Measurements from ENCODE around the gene ATP8B1. TPM values are rescaled to one million over a fixed set of nuclear protein-coding genes. Genes with fewer than 3 reads are reported as not detected.
"Not testable (repeated sequence)": the region's sequence is repeated elsewhere in the genome, so short reads cannot be mapped to it uniquely, and the experiment has no call there.

Gene ATP8B1
- total and polyA plus RNA-seq, 2 of the 4 experiments (the other 2 are of a cell fraction), result 64.3 to 136 TPM

GRCh38 chr18:57735042-57735441 is 68.1 kb downstream of the ATP8B1 start:
- H2AK5ac ChIP-seq (ENCODE audit: low read depth, low read length); H3K4me3 ChIP-seq (ENCODE audit: insufficient read depth, low read depth, low read length); H4K91ac ChIP-seq (ENCODE audit: insufficient read depth, low read depth, low read length); ATAC-seq (ENCODE audit: low read depth); CTCF ChIA-PET; H2BK120ac ChIP-seq (ENCODE audit: low read depth, low read length); H3K9ac ChIP-seq (ENCODE audit: low read depth, low read length); H3K36me3 ChIP-seq (ENCODE audit: control insufficient read depth, insufficient read depth, low read length); H3K18ac ChIP-seq (ENCODE audit: low read depth, low read length); H3K4me1 ChIP-seq (ENCODE audit: control insufficient read depth, insufficient read depth, low read length); H4K5ac ChIP-seq (ENCODE audit: low read depth, low read length); dilution Hi-C loops (cut with HindIII; ENCODE audit: low sequenced_read_pairs, unreplicated experiment); H4K8ac ChIP-seq (ENCODE audit: low read depth in 2 of 2, low read length in 2 of 2); H2AK9ac ChIP-seq (replicated peaks; ENCODE audit: low read depth, low read length, poor library complexity); H3K4ac ChIP-seq (ENCODE audit: low read depth, low read length); H2BK5ac ChIP-seq (ENCODE audit: low read depth, low read length, poor library complexity, severe bottlenecking); H2BK20ac ChIP-seq (ENCODE audit: low read depth, low read length); BruUV-seq (replicated peaks); H3K23ac ChIP-seq (ENCODE audit: low read depth, low read length); H2AFZ ChIP-seq (replicated peaks; ENCODE audit: low read length, poor library complexity); H3K56ac ChIP-seq (ENCODE audit: extremely low read depth, insufficient read depth, low read length); intact Hi-C loops (cut with micrococcal nuclease); H3K27ac ChIP-seq (ENCODE audit: insufficient read depth, low read length); H2BK15ac ChIP-seq (ENCODE audit: low read depth, low read length); H3K14ac ChIP-seq (replicated peaks; ENCODE audit: low read depth, low read length); POLR2A ChIA-PET (ENCODE audit: unreplicated experiment); H3K9me3 ChIP-seq (ENCODE audit: control insufficient read depth, insufficient read depth, low read length); H3K27me3 ChIP-seq (ENCODE audit: control insufficient read depth, insufficient read depth, low read length); H3K4me2 ChIP-seq (ENCODE audit: low read depth, low read length); DNase-seq; in situ Hi-C loops (cut with MboI; ENCODE audit: low sequenced_read_pairs): not testable (repeated sequence)
- peaks cover 22% of the 10 kb centered on the region for H3K9me1 ChIP-seq (ENCODE audit: insufficient read depth, low read length)
- 90% methylated on average over 14 of the region's 18 CpGs; no CpG with 5 or more reads in 1 of the 2 experiments for WGBS, 2 experiments (ENCODE audit: extremely low coverage in 2 of 2, insufficient read length in 1 of 2)
- H4K20me1 ChIP-seq (ENCODE audit: insufficient read depth, low read length), result peaks cover 37% of the 10 kb centered on the region
- peaks cover 41 to 71% of the 10 kb centered on the region in 2 experiments for H3K79me1 ChIP-seq (ENCODE audit: low read depth in 1 of 2, low read length in 2 of 2)
